Esophagus squamous epithelium (tissue), 4 donors: Measurements from ENCODE around the gene FIBP.

ENCODE experiments used
- POLR2A ChIP-seq, 4 donors: fragments of 450-650 bp; IDR thresholded peaks; one replicate each; pipeline ENCODE4 v1.6.1; 2017; ENCODE audit warnings: antibody characterized with exemption in 4 of 4, mild to moderate bottlenecking in 4 of 4, moderate library complexity in 3 of 4
- TF ChIP-seq, protein P1 (sequence below), 6 experiments: fragments of 450-650 bp in 4 of 6; fragments of 200-600 bp in 2 of 6; sonication (generic) in 2 of 6; IDR thresholded peaks; one replicate each; pipeline ENCODE4 v1.5.1; 2016 to 2019; ENCODE audit warnings: antibody characterized with exemption in 6 of 6, mild to moderate bottlenecking in 4 of 6, moderate library complexity in 4 of 6

DNA sequence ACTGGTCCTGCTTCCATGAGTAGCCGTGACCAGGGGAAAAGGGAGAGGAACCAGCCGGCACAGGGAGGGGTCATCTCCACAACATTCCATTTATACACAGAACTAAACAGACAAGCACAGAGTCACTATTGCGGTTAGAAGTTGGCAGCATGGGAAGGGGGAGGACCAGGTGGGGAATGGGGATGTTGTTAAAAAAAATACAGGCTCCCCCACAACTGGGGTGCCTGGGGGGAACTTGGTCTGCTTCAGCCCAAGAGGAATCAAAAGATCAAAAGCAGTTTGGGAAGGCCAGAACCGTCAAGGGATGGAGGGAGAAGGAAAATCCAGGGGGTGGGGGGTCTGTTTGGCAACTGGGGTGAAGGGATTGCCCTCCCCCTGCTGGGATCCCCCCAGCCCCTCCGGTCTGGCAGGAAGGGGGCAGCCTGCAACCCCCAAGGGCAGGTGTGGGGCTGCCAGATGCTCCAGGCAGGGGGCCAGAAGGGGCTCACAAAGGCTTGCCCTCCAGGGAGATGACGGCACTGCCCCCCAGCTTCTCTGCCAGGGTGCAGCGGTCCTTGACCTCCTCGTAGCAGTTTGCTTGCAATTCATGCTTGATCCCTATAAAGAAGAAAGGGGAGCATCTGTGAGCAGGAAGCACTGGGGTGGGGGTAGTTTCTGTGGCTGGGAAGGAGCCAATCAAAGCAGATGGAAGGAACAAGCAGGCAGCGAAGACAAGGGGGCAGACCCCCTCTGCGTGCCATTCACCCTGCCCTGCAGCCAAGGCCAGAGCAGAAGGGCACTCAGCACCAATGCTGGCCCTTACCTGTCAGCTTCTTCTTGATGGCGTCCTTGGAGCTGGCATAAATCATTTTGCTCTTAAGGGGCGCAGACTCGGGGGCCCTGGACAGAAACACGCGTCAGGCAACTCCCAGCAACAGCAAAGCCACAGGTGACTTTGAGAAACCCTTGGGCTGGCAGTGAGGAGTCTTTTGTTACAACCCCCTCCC lies 33.1 kb downstream of the FIBP start:
- TF ChIP-seq, protein P1, sequence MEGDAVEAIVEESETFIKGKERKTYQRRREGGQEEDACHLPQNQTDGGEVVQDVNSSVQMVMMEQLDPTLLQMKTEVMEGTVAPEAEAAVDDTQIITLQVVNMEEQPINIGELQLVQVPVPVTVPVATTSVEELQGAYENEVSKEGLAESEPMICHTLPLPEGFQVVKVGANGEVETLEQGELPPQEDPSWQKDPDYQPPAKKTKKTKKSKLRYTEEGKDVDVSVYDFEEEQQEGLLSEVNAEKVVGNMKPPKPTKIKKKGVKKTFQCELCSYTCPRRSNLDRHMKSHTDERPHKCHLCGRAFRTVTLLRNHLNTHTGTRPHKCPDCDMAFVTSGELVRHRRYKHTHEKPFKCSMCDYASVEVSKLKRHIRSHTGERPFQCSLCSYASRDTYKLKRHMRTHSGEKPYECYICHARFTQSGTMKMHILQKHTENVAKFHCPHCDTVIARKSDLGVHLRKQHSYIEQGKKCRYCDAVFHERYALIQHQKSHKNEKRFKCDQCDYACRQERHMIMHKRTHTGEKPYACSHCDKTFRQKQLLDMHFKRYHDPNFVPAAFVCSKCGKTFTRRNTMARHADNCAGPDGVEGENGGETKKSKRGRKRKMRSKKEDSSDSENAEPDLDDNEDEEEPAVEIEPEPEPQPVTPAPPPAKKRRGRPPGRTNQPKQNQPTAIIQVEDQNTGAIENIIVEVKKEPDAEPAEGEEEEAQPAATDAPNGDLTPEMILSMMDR (IDR thresholded peaks at IDR 0.05) = no peak
- TF ChIP-seq POLR2A (IDR thresholded peaks at IDR 0.05) = no peak
